GM21360 (cell line): ENCODE results near the gene SLIT3.

Experiments used
- ATAC-seq: cut with Tn5 transposase; IDR thresholded peaks from one replicate; pipeline ENCODE4 v1.9.1; 2021; ENCODE audit warnings: mild to moderate bottlenecking, moderate library complexity; ENCODE audit not compliant: unreplicated experiment

The SLIT3 gene

GRCh38 chr5:169049712-169050111 lies 251.2 kb downstream of the SLIT3 start:
- ATAC-seq = no peak

GRCh38 chr5:169048181-169049125 lies 252.5 kb downstream of the SLIT3 start:
- ATAC-seq = no peak

- ATAC-seq = no peak
Observed at GRCh38 chr5:169044962-169045361, 256.0 kb downstream of the SLIT3 start.

GRCh38 chr5:169041180-169041579 lies 259.8 kb downstream of the SLIT3 start:
- ATAC-seq = no peak

GRCh38 chr5:169039592-169039991 lies 261.3 kb downstream of the SLIT3 start:
- ATAC-seq = no peak

- no peak for ATAC-seq
Observed at GRCh38 chr5:169037466-169037865, 263.5 kb downstream of the SLIT3 start.

GRCh38 chr5:169036079-169036805 lies 264.7 kb downstream of the SLIT3 start:
- no peak for ATAC-seq

GRCh38 chr5:169029661-169030274 lies 271.2 kb downstream of the SLIT3 start:
- no peak for ATAC-seq

GRCh38 chr5:169029037-169029436 lies 271.9 kb downstream of the SLIT3 start:
- ATAC-seq = no peak

GRCh38 chr5:169027501-169028061 lies 273.4 kb downstream of the SLIT3 start:
- ATAC-seq = no peak

- no peak for ATAC-seq
Observed at GRCh38 chr5:169025491-169025890, 275.4 kb downstream of the SLIT3 start.

GRCh38 chr5:169024421-169024820 lies 276.5 kb downstream of the SLIT3 start:
- ATAC-seq = no peak

- ATAC-seq = no peak
Observed at GRCh38 chr5:169022718-169023117, 278.2 kb downstream of the SLIT3 start.

GRCh38 chr5:169020102-169020501 lies 280.8 kb downstream of the SLIT3 start:
- ATAC-seq = no peak

GRCh38 chr5:169018925-169019324 lies 282.0 kb downstream of the SLIT3 start:
- ATAC-seq = no peak

- no peak for ATAC-seq
Observed at GRCh38 chr5:169015991-169016390, 284.9 kb downstream of the SLIT3 start.

GRCh38 chr5:169013846-169014245 lies 287.1 kb downstream of the SLIT3 start:
- ATAC-seq = no peak

GRCh38 chr5:169013208-169013728 lies 287.7 kb downstream of the SLIT3 start:
- no peak for ATAC-seq

GRCh38 chr5:169012450-169012849 lies 288.5 kb downstream of the SLIT3 start:
- no peak for ATAC-seq

- no peak for ATAC-seq
Observed at GRCh38 chr5:169011451-169011850, 289.5 kb downstream of the SLIT3 start.

- ATAC-seq = no peak
Observed at GRCh38 chr5:169011009-169011408, 289.9 kb downstream of the SLIT3 start.
